ENCODE data around the gene PARD3B.

GRCh38 chr2:204530464-204530805 is 14.8 kb upstream of the PARD3B start:
- TF ChIP-seq CTCF (IDR thresholded peaks at IDR 0.05; ENCODE audit: low read depth, low read length, poor library complexity, severe bottlenecking) = no peak
- TF ChIP-seq EZH2phosphoT487 (IDR thresholded peaks at IDR 0.05; ENCODE audit: borderline replicate concordance, low read length) = no peak
